Stimulated activated naive CD8-positive, alpha-beta T cell treated with anti-CD3 and anti-CD28 coated beads, Interleukin-15, amount 100 ng/mL, for 72 hours (primary cell): ENCODE data around the gene CDC42EP1.

Experiments
- ATAC-seq: fragments of 150-1000 bp; cut with Tn5 transposase; 2 replicates; pipeline ENCODE4 v1.10.0; 2021; ENCODE audit warnings: mild to moderate bottlenecking, moderate library complexity
- DNase-seq, 2 donors: peaks; one replicate each; pipeline ENCODE4 v3.0.0; 2021 to 2022
- H3K27ac Mint-ChIP-seq, 2 donors: one replicate each; pipeline ENCODE4 v1.8.0; 2022; ENCODE audit warnings: mild to moderate bottlenecking in 2 of 2, mixed read lengths in 2 of 2, moderate library complexity in 2 of 2
- H3K27me3 Mint-ChIP-seq: one replicate; pipeline ENCODE4 v1.8.0; 2022; ENCODE audit warnings: mixed read lengths
- H3K4me1 Mint-ChIP-seq: one replicate; pipeline ENCODE4 v1.8.0; 2022; ENCODE audit warnings: mild to moderate bottlenecking, mixed read lengths
- H3K4me3 Mint-ChIP-seq, 2 donors: one replicate each; pipeline ENCODE4 v1.8.0; 2022; ENCODE audit warnings: mild to moderate bottlenecking in 2 of 2, mixed read lengths in 2 of 2, moderate library complexity in 1 of 2
- H3K9me3 Mint-ChIP-seq, 2 donors: one replicate each; pipeline ENCODE4 v1.8.0; 2022; ENCODE audit warnings: mixed read lengths in 2 of 2

The CDC42EP1 gene

GRCh38 chr22:37563153-37564081, 3.1 kb downstream of the CDC42EP1 start:
- DNase-seq, result no peak
- Mint-ChIP-seq H3K9me3 (no peaks in the 10 kb centered on the region), H3K4me1 (peaks cover 47% of the 10 kb centered on the region), H3K27me3 (peaks cover 71% of the 10 kb centered on the region), H3K4me3 (no peak overlapping the region), H3K27ac (no peak overlapping the region)
- no peak for ATAC-seq

GRCh38 chr22:37564111-37564711, 3.9 kb downstream of the CDC42EP1 start:
- no peak overlapping the region for H3K27ac Mint-ChIP-seq

GRCh38 chr22:37565830-37566229, 5.5 kb downstream of the CDC42EP1 start:
- Mint-ChIP-seq H3K27ac (no peak overlapping the region), H3K4me3 (peak overlapping the region; percentile 77 to 82), H3K27me3 (peaks cover 52% of the 10 kb centered on the region), H3K9me3 (no peaks in the 10 kb centered on the region), H3K4me1 (peaks cover 47% of the 10 kb centered on the region)
- DNase-seq (no peak), ATAC-seq (no peak)

More at GRCh38 chr22:37564111-37564711, 3.9 kb downstream of the CDC42EP1 start:
- no peaks in the 10 kb centered on the region for H3K9me3 Mint-ChIP-seq
- H3K4me1 Mint-ChIP-seq, result peaks cover 47% of the 10 kb centered on the region
- DNase-seq (no peak), ATAC-seq (no peak)
- peaks cover 64% of the 10 kb centered on the region for H3K27me3 Mint-ChIP-seq
- no peak overlapping the region for H3K4me3 Mint-ChIP-seq

GRCh38 chr22:37566329-37566837, 6.1 kb downstream of the CDC42EP1 start:
- Mint-ChIP-seq H3K27me3 (peaks cover 47% of the 10 kb centered on the region), H3K9me3 (no peaks in the 10 kb centered on the region), H3K27ac (peak overlapping the region; percentile 86 to 97), H3K4me1 (peaks cover 43% of the 10 kb centered on the region), H3K4me3 (peak overlapping the region; percentile 77 to 82)
- DNase-seq (peak; percentile 49 to 67), ATAC-seq (peak; percentile 63)

GRCh38 chr22:37566903-37567798, 6.9 kb downstream of the CDC42EP1 start:
- no peaks in the 10 kb centered on the region for H3K9me3 Mint-ChIP-seq
- DNase-seq, result peak; percentile 91 to 94
- H3K27ac Mint-ChIP-seq, result peak overlapping the region; percentile 86 to 97
- peaks cover 39% of the 10 kb centered on the region for H3K27me3 Mint-ChIP-seq
- H3K4me1 Mint-ChIP-seq, result peaks cover 35% of the 10 kb centered on the region
- peak; percentile 89 for ATAC-seq
- peak overlapping the region; percentile 77 to 82 for H3K4me3 Mint-ChIP-seq

GRCh38 chr22:37568012-37568411, 7.7 kb downstream of the CDC42EP1 start:
- ATAC-seq (no peak), DNase-seq (no peak)
- H3K27me3 Mint-ChIP-seq, result peaks cover 30% of the 10 kb centered on the region
- H3K9me3 Mint-ChIP-seq, result no peaks in the 10 kb centered on the region
- peaks cover 30% of the 10 kb centered on the region for H3K4me1 Mint-ChIP-seq
- H3K4me3 Mint-ChIP-seq, result no peak overlapping the region
- H3K27ac Mint-ChIP-seq, result no peak overlapping the region

GRCh38 chr22:37568448-37569008, 8.2 kb downstream of the CDC42EP1 start:
- DNase-seq (no peak), ATAC-seq (no peak)
- Mint-ChIP-seq H3K27ac (no peak overlapping the region), H3K4me1 (peaks cover 25% of the 10 kb centered on the region), H3K9me3 (no peaks in the 10 kb centered on the region), H3K4me3 (no peak overlapping the region), H3K27me3 (peaks cover 25% of the 10 kb centered on the region)

- Mint-ChIP-seq H3K4me3 (no peak overlapping the region), H3K27ac (no peak overlapping the region), H3K27me3 (peaks cover 18% of the 10 kb centered on the region), H3K9me3 (no peaks in the 10 kb centered on the region), H3K4me1 (peaks cover 25% of the 10 kb centered on the region)
- DNase-seq (no peak), ATAC-seq (no peak)
These were observed 9.0 kb downstream of the CDC42EP1 start for GRCh38 chr22:37569009-37569920.

- H3K4me3 Mint-ChIP-seq, result no peak overlapping the region
- DNase-seq, result no peak
- H3K4me1 Mint-ChIP-seq, result peaks cover 25% of the 10 kb centered on the region
- H3K9me3 Mint-ChIP-seq, result no peaks in the 10 kb centered on the region
- ATAC-seq, result no peak
- H3K27me3 Mint-ChIP-seq, result peaks cover 9% of the 10 kb centered on the region
- H3K27ac Mint-ChIP-seq, result peak overlapping the region in 1 of 2 donors; percentile 8
These were observed 9.8 kb downstream of the CDC42EP1 start for GRCh38 chr22:37569921-37570660.

GRCh38 chr22:37570661-37570976, 10.3 kb downstream of the CDC42EP1 start:
- H3K27ac Mint-ChIP-seq, result peak overlapping the region in 1 of 2 donors; percentile 8
- no peak overlapping the region for H3K4me3 Mint-ChIP-seq
- peaks cover 7% of the 10 kb centered on the region for H3K27me3 Mint-ChIP-seq
- ATAC-seq (no peak), DNase-seq (no peak)
- H3K9me3 Mint-ChIP-seq, result no peaks in the 10 kb centered on the region
- peaks cover 21% of the 10 kb centered on the region for H3K4me1 Mint-ChIP-seq

- H3K4me3 Mint-ChIP-seq, result no peak overlapping the region
- peaks cover 13% of the 10 kb centered on the region for H3K4me1 Mint-ChIP-seq
- ATAC-seq (no peak), DNase-seq (no peak)
- H3K9me3 Mint-ChIP-seq, result no peaks in the 10 kb centered on the region
- H3K27ac Mint-ChIP-seq, result no peak overlapping the region
- H3K27me3 Mint-ChIP-seq, result no peaks in the 10 kb centered on the region
These were observed 11.1 kb downstream of the CDC42EP1 start for GRCh38 chr22:37571258-37571991.

- Mint-ChIP-seq H3K4me3 (no peak overlapping the region), H3K4me1 (peaks cover 7% of the 10 kb centered on the region), H3K9me3 (no peaks in the 10 kb centered on the region), H3K27me3 (no peaks in the 10 kb centered on the region), H3K27ac (no peak overlapping the region)
- no peak for ATAC-seq
- no peak for DNase-seq
These were observed 11.7 kb downstream of the CDC42EP1 start for GRCh38 chr22:37571992-37572373.

GRCh38 chr22:37575490-37576003, 15.3 kb downstream of the CDC42EP1 start:
- H3K27ac Mint-ChIP-seq, result no peak overlapping the region
- H3K9me3 Mint-ChIP-seq, result no peaks in the 10 kb centered on the region
- ATAC-seq, result no peak
- no peak overlapping the region for H3K4me3 Mint-ChIP-seq
- DNase-seq, result no peak
- peaks cover 10% of the 10 kb centered on the region for H3K4me1 Mint-ChIP-seq
- no peaks in the 10 kb centered on the region for H3K27me3 Mint-ChIP-seq
